NCI-H2107 treated with DMSO at 0.1 percent for 48 hours (cell line): ENCODE measurements around the gene CX3CR1.
"Not testable (repeated sequence)": the region's sequence is repeated elsewhere in the genome, so short reads cannot be mapped to it uniquely, and the experiment has no call there.

Experiments used
- DNase-seq: peaks from one replicate; lab custom pipeline; 2025; ENCODE audit not compliant: unreplicated experiment; lab: John Stamatoyannopoulos, UW

Gene CX3CR1

GRCh38 chr3:39267631-39268548 lies 11.9 kb downstream of the CX3CR1 start:
- DNase-seq, result no peak

GRCh38 chr3:39264053-39264452 lies 15.8 kb downstream of the CX3CR1 start:
- DNase-seq, result no peak

GRCh38 chr3:39263576-39263975 lies 16.3 kb downstream of the CX3CR1 start:
- DNase-seq, result no peak

GRCh38 chr3:39262846-39263245 lies 17.0 kb downstream of the CX3CR1 start:
- no peak for DNase-seq

- DNase-seq, result no peak
These were observed 18.1 kb downstream of the CX3CR1 start for GRCh38 chr3:39261726-39262125.

- DNase-seq, result no peak
These were observed 18.9 kb downstream of the CX3CR1 start for GRCh38 chr3:39260957-39261356.

GRCh38 chr3:39260318-39260717 lies 19.5 kb downstream of the CX3CR1 start:
- no peak for DNase-seq

GRCh38 chr3:39255503-39256325 lies 24.1 kb downstream of the CX3CR1 start:
- no peak for DNase-seq

- no peak for DNase-seq
These were observed 24.9 kb downstream of the CX3CR1 start for GRCh38 chr3:39254806-39255449.

GRCh38 chr3:39251576-39251975 lies 28.3 kb downstream of the CX3CR1 start:
- DNase-seq, result no peak

GRCh38 chr3:39250116-39250747 lies 29.6 kb downstream of the CX3CR1 start:
- no peak for DNase-seq

GRCh38 chr3:39249453-39250115 lies 30.3 kb downstream of the CX3CR1 start:
- no peak for DNase-seq

GRCh38 chr3:39241561-39241960 lies 38.3 kb downstream of the CX3CR1 start:
- DNase-seq, result no peak

GRCh38 chr3:39237027-39237426 lies 42.8 kb downstream of the CX3CR1 start:
- DNase-seq, result no peak

- no peak for DNase-seq
These were observed 45.2 kb downstream of the CX3CR1 start for GRCh38 chr3:39234651-39235050.

- no peak for DNase-seq
These were observed 47.0 kb downstream of the CX3CR1 start for GRCh38 chr3:39232859-39233258.

- DNase-seq, result no peak
These were observed 49.4 kb downstream of the CX3CR1 start for GRCh38 chr3:39230453-39230852.

- no peak for DNase-seq
These were observed 51.3 kb downstream of the CX3CR1 start for GRCh38 chr3:39228496-39228895.

- not testable (repeated sequence) for DNase-seq
These were observed 52.2 kb downstream of the CX3CR1 start for GRCh38 chr3:39227596-39227995.

GRCh38 chr3:39226106-39226741 lies 53.6 kb downstream of the CX3CR1 start:
- no peak for DNase-seq
